PC-3 (cell line): ENCODE data around the gene CEACAM20. TPM values are rescaled to one million over a fixed set of nuclear protein-coding genes. Genes with fewer than 3 reads are reported as not detected.
A peak's percentile ranks its signal among the peaks of the same experiment; 100 is the strongest.

Source experiments
- ATAC-seq: fragments of 200-7000 bp; cut with Tn5 transposase; 2 replicates; pipeline ENCODE4 v1.9.1; 2020; ENCODE audit warnings: mild to moderate bottlenecking, moderate library complexity
- BruUV-seq: library from RNA; stranded (reverse); fragments of 400-500 nt; replicated peaks from 2 replicates; lab custom pipeline; 2021; lab: Mats Ljungman, UMichigan
- CTCF ChIA-PET: fragments of 300-600 bp; sonication (Branson Sonifier 250); formaldehyde crosslinking; loops from one replicate; lab custom pipeline; 2022; ENCODE audit warnings: antibody characterized with exemption; lab: Charles Lee
- POLR2A ChIA-PET: fragments of 300-600 bp; sonication (Branson Sonifier 250); formaldehyde crosslinking; loops from one replicate; lab custom pipeline; 2022; ENCODE audit warnings: antibody characterized with exemption; ENCODE audit not compliant: unreplicated experiment; lab: Charles Lee
- DNase-seq: peaks from one replicate; pipeline ENCODE4 v3.0.0-alpha.2; 2015
- H2AFZ ChIP-seq: fragments of 300-600 bp; sonication (generic); 2 replicates; pipeline ENCODE4 v1.6.0; 2016; ENCODE audit warnings: antibody characterized with exemption, low read length
- H3F3A ChIP-seq: fragments of 300-600 bp; sonication (generic); one replicate; pipeline ENCODE4 v1.6.0; 2017; ENCODE audit warnings: antibody characterized with exemption, low read length, control low read depth, mild to moderate bottlenecking; ENCODE audit not compliant: unreplicated experiment
- H3K27ac ChIP-seq: fragments of 300-600 bp; sonication (generic); 2 replicates; pipeline ENCODE4 v1.5.1; 2016; ENCODE audit warnings: mild to moderate bottlenecking, low read length
- H3K27me3 ChIP-seq: fragments of 300-600 bp; sonication (generic); 2 replicates; pipeline ENCODE4 v1.6.1; 2016; ENCODE audit warnings: low read length, mixed read lengths
- H3K36me3 ChIP-seq: fragments of 300-600 bp; sonication (generic); 2 replicates; pipeline ENCODE4 v1.6.1; 2016; ENCODE audit warnings: low read depth, mixed run types, low read length, mixed read lengths
- H3K4me1 ChIP-seq: fragments of 300-600 bp; sonication (generic); 2 replicates; pipeline ENCODE4 v1.5.1; 2016; ENCODE audit warnings: low read length; ENCODE audit not compliant: insufficient read depth
- H3K4me2 ChIP-seq: fragments of 300-600 bp; sonication (generic); 2 replicates; pipeline ENCODE4 v1.6.0; 2016; ENCODE audit warnings: low read length
- H3K4me3 ChIP-seq: fragments of 300-600 bp; sonication (generic); 2 replicates; pipeline ENCODE4 v1.5.1; 2016; ENCODE audit warnings: mild to moderate bottlenecking, low read length, mixed read lengths
- H3K79me2 ChIP-seq: fragments of 300-600 bp; sonication (generic); 2 replicates; pipeline ENCODE4 v1.6.1; 2017; ENCODE audit warnings: low read length, mixed read lengths
- H3K9ac ChIP-seq: fragments of 300-600 bp; sonication (generic); 2 replicates; pipeline ENCODE4 v1.6.0; 2016; ENCODE audit warnings: mild to moderate bottlenecking, low read length
- H3K9me2 ChIP-seq: fragments of 300-600 bp; sonication (generic); replicated peaks from 2 replicates; pipeline ENCODE4 v1.6.1; 2016; ENCODE audit warnings: mixed run types, low read length, mixed read lengths
- H3K9me3 ChIP-seq: fragments of 300-600 bp; sonication (generic); 2 replicates; pipeline ENCODE4 v1.6.1; 2016; ENCODE audit warnings: low read length, mixed read lengths
- H4K20me1 ChIP-seq: fragments of 300-600 bp; sonication (generic); 2 replicates; pipeline ENCODE4 v1.6.1; 2016; ENCODE audit warnings: low read length, mixed read lengths
- CTCF ChIP-seq: fragments of 300-600 bp; sonication (generic); conservative IDR thresholded peaks from 2 replicates; pipeline ENCODE4 v1.5.1; 2017; ENCODE audit warnings: antibody characterized with exemption, low read depth, mild to moderate bottlenecking, low read length
- EZH2 ChIP-seq: fragments of 300-600 bp; sonication (generic); IDR thresholded peaks from one replicate; pipeline ENCODE4 v1.6.1; 2017; ENCODE audit warnings: antibody characterized with exemption, mild to moderate bottlenecking, low read length; ENCODE audit not compliant: unreplicated experiment
- EZH2phosphoT487 ChIP-seq: fragments of 300-600 bp; sonication (generic); IDR thresholded peaks from 2 replicates; pipeline ENCODE4 v1.6.1; 2018; ENCODE audit warnings: mild to moderate bottlenecking, antibody characterized with exemption, low read length, borderline replicate concordance
- intact Hi-C: fragments of 100-400 bp; cut with micrococcal nuclease; formaldehyde crosslinking; loops from 2 replicates; pipeline ENCODE4 v1.9.0; 2023
- total RNA-seq: library from RNA; depleted of rRNA; stranded (reverse); fragments of >200 nt; gene quantifications from 2 replicates; pipeline ENCODE4 v1.2.3, GENCODE V29; 2014

CEACAM20 gene
- total RNA-seq, 1 experiment from 2014 or later: not detected

GRCh38 chr19:44575116-44575700 is 45.7 kb upstream of the CEACAM20 start:
- BruUV-seq: TSS peak; percentile 84
- Histone ChIP-seq H3K79me2 (no peaks in the 10 kb centered on the region), H3K27ac (peak overlapping the region; percentile 86), H3K9ac (peak overlapping the region; percentile 61), H3K9me3 (no peaks in the 10 kb centered on the region), H3K4me3 (no peak overlapping the region), H3F3A (no peaks in the 10 kb centered on the region), H3K4me1 (peaks cover 15% of the 10 kb centered on the region), H3K36me3 (no peaks in the 10 kb centered on the region), H3K27me3 (no peaks in the 10 kb centered on the region), H3K9me2 (no peaks in the 10 kb centered on the region), H4K20me1 (no peaks in the 10 kb centered on the region), H3K4me2 (no peak overlapping the region), H2AFZ (no peak overlapping the region)
- DNase-seq: peak; percentile 85
- CTCF ChIA-PET: no interaction called here
- POLR2A ChIA-PET: no interaction called here
- intact Hi-C loops: loop anchor here (10.0 kb wide), 1 partner anchor 270 kb away; the partner anchor contains the start of gene NECTIN2
- peak; percentile 53 for ATAC-seq
- TF ChIP-seq CTCF (no peak), EZH2 (no peak), EZH2phosphoT487 (no peak)

- H3K36me3 ChIP-seq: no peaks in the 10 kb centered on the region
- no TSS peak for BruUV-seq
- peaks cover 15% of the 10 kb centered on the region for H3K4me1 ChIP-seq
- no peak overlapping the region for H2AFZ ChIP-seq
- H3F3A ChIP-seq: no peaks in the 10 kb centered on the region
- TF ChIP-seq CTCF: no peak
- no peak for TF ChIP-seq EZH2
- TF ChIP-seq EZH2phosphoT487: no peak
- intact Hi-C loops: loop anchor here (10.0 kb wide), 1 partner anchor 270 kb away; the partner anchor contains the start of gene NECTIN2
- H4K20me1 ChIP-seq: no peaks in the 10 kb centered on the region
- peak overlapping the region; percentile 46 for H3K9ac ChIP-seq
- no peak overlapping the region for H3K4me3 ChIP-seq
- no peaks in the 10 kb centered on the region for H3K9me3 ChIP-seq
- DNase-seq: peak; percentile 7
- no peaks in the 10 kb centered on the region for H3K27me3 ChIP-seq
- ATAC-seq: no peak
- POLR2A ChIA-PET: no interaction called here
- no peaks in the 10 kb centered on the region for H3K79me2 ChIP-seq
- H3K4me2 ChIP-seq: no peak overlapping the region
- peak overlapping the region; percentile 86 for H3K27ac ChIP-seq
- H3K9me2 ChIP-seq: no peaks in the 10 kb centered on the region
- CTCF ChIA-PET: interaction anchor here (0.5 kb wide), 1 partner anchor 361 kb away, joined by 6 read pairs; no protein-coding TSS in a partner anchor
Observed at GRCh38 chr19:44574186-44574950, 44.9 kb upstream of the CEACAM20 start.

DNA sequence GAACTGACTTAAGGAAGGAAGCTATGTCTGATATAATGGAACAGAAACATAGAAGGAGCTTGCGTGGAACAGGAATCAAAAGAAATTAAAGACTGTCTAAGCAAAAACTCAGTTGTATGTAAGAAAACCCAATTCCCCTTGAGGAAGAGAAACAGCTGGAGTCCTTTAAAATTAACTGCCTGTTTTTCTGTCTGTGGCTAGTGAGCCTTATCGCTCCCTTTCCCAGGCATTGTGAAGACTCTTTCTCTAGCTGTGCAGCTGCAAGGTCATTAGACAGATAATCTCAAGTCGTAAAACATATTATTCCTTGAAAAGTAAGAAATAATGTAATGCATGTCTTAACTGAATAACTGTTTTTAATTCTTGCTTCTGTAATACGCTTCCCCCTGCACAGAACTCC is 44.2 kb upstream of the CEACAM20 start:
- Histone ChIP-seq H3K27ac (no peak overlapping the region), H3K27me3 (no peaks in the 10 kb centered on the region), H3K79me2 (no peaks in the 10 kb centered on the region), H3K4me3 (no peak overlapping the region), H4K20me1 (no peaks in the 10 kb centered on the region), H3F3A (no peaks in the 10 kb centered on the region), H3K9me3 (no peaks in the 10 kb centered on the region), H2AFZ (no peak overlapping the region), H3K4me1 (peaks cover 15% of the 10 kb centered on the region), H3K4me2 (no peak overlapping the region), H3K9me2 (no peaks in the 10 kb centered on the region), H3K9ac (no peak overlapping the region), H3K36me3 (no peaks in the 10 kb centered on the region)
- ATAC-seq: no peak
- no peak for DNase-seq
- BruUV-seq: no TSS peak
- TF ChIP-seq EZH2phosphoT487 (no peak), EZH2 (no peak), CTCF (no peak)
- intact Hi-C loops: loop anchor here (10.0 kb wide), 1 partner anchor 271 kb away; the partner anchor contains the start of gene NECTIN2
- ChIA-PET CTCF (no interaction called here), POLR2A (no interaction called here)
